Stimulated activated CD4-positive, alpha-beta T cell treated with anti-CD3 and anti-CD28 coated beads, Interleukin-4, amount 100 ng/mL, for 24 hours (primary cell): ENCODE results near the gene UTP11.
A peak's percentile ranks its signal among the peaks of the same experiment; 100 is the strongest.
"Not testable (repeated sequence)": the region's sequence is repeated elsewhere in the genome, so short reads cannot be mapped to it uniquely, and the experiment has no call there.

Experiments used
- DNase-seq: peaks from one replicate; pipeline ENCODE4 v3.0.0-alpha.2; 2020

UTP11 gene, protein sequence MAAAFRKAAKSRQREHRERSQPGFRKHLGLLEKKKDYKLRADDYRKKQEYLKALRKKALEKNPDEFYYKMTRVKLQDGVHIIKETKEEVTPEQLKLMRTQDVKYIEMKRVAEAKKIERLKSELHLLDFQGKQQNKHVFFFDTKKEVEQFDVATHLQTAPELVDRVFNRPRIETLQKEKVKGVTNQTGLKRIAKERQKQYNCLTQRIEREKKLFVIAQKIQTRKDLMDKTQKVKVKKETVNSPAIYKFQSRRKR

DNA sequence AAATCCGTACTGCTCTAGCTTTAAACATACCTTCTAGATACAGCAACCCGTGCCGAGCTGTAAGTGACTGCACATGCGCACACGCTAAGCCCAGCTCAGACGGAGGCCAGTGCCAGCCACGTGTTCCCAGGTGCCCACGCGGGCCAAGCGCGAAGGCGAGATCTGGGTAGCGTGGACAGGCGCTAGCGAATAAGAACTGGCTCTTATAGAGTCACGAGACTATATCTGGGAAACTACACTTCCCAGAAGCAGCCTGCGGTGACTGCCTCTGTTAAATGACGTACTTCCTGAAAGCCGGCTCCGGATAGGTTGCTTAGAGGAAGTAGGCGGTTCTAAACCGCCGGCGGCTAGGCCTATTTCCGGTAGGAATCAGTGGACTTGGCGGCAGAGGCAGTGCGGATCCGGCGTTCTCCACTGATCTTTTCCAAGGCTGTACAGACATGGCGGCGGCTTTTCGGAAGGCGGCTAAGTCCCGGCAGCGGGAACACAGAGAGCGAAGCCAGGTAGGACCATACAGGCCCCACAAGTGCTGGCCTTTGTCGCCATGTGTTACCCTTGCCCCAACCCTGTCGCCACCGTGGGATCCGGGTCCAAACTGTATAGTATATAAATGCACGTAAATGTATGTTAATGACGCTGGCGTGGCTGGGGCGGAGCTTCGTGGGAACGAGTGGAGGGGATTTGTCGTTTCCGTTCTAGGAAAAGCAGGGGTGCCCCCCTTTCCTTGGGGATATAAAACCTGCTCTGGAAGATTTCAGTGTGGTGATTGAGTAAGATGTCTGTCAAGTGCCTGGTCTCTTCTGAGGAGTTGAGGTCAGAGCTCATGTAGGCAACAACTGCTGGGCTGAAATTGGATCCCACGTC lies at the start of gene UTP11:
Gene UTP11, plus strand, starts transcription at position 372 of the 864 bp plus-strand sequence. Its CDS starts 69 bp downstream, at position 441.
- peak; percentile 91 for DNase-seq

DNA sequence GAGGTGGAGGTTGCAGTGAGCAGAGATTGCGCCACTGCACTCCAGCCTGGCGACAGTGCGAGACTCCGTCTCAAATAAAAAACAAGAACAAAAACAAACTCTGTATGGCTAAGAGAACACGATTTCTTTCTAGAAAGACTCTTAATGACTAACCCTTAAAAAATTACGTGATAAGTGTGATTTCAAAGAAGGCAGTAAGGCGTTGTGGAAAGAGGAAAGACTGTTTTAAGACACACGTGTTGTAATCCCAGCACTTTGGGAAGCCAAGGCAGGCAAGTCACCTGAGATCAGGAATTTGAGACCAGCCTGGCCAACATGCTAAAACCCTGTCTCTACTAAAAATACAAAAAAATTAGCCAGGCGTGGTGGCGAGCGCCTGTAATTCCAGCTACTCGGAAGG lies 48.4 kb upstream of the UTP11 start:
- not testable (repeated sequence) for DNase-seq

DNA sequence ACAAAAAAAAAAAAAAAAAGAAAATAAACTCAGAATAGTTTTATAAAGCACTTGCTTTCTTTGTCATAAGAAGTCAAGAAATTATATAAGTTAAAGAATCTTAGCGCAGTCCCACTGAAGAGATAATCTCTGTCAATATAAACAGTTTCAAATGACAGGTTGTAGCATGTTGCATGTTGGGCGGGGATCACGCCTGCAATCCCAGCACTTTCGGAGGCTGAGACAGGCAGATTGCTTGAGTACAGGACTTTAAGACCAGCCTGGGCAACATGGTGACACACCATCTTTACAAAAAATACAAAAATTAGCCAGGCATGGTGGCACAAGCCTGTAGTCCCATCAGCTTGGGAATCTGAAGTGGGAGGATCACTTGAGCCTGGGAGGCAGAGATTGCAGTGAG lies 47.2 kb upstream of the UTP11 start:
- no peak for DNase-seq

DNA sequence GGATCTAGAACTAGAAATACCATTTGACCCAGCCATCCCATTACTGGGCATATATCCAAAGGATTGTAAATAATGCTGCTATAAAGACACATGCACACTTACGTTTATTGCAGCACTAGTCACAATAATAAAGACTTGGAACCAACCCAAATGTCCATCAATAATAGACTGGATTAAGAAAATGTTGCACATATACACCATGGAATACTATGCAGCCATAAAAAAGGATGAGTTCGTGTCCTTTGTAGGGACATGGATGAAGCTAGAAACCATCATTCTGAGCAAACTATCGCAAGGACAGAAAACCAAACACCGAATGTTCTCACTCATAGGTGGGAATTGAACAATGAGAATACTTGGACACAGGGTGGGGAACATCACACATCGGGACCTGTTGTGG lies 38.9 kb upstream of the UTP11 start:
- not testable (repeated sequence) for DNase-seq

DNA sequence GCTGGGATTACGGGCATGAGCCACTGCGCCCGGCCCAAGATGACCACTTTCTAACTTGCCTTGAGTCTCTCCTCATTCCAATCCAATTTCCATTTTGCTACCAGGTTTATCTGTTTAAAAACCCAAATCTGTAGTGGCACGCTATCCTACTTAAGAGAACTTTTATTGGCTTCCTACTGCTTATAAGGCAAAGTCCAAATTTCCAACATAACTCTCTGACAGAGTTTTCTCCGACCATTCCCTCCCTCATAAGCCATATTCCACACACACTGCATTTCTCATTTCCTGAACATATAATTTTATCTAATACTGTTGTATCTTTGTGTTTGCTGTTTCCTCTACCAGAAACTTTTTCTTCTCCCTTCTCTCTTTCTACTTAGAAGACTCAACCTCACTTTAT lies 38.0 kb upstream of the UTP11 start:
- no peak for DNase-seq

DNA sequence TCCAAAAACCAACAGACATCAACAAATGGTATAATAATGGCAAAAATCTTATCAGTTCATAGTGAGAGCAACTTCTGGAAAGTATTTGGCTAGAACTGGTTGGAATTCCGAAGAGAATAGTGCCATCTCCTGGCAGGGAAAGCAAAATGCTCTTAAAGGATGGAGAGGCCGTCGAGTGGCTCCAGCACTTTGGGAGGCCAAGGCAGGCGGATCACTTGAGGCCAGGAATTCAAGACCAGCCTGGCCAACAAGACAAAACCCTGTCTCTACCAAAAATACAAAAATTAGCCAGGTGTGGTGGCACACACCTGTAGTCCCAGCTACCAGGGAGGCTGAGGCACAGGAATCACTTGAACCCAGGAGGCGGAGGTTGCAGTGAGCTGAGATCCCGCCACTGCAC lies 37.5 kb upstream of the UTP11 start:
- DNase-seq = not testable (repeated sequence)

DNA sequence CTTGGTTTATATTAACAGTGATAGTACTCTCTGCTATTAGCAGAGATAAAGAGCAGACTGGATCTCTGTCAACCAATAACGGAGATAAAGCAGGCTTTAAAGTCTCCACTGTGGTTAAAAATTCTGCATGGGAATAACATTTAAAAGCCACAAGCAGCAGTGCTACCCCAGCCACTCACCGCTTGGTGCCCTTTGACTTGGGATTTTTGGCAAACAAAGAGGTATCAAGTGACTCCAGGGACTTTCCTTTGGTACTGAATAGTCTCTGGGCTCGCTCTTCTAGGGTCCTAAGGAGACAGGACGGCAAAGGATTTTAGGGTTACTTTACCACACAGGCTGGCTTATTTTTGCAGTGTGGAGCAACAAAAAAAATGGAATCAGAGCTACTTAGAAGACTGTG lies 34.0 kb upstream of the UTP11 start:
- DNase-seq = no peak

DNA sequence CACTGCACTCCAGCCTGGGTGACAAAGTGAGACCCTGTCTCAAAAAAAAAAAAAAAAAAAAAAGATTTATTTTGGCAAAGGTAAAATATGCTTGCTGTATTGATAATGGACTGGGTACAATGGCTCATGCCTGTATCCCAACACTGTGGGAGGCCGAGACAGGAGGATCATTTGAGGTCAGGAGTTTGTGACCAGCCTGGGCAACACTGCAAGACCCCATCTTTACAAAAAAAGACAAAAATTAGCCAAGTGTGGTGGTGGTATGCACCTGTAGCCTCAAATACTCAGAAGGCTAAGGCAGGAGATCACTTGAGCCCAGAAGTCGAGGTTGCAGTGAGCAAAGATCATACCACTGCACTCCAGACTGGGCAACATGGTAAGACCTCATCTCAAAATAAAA lies 29.0 kb upstream of the UTP11 start:
- no peak for DNase-seq

DNA sequence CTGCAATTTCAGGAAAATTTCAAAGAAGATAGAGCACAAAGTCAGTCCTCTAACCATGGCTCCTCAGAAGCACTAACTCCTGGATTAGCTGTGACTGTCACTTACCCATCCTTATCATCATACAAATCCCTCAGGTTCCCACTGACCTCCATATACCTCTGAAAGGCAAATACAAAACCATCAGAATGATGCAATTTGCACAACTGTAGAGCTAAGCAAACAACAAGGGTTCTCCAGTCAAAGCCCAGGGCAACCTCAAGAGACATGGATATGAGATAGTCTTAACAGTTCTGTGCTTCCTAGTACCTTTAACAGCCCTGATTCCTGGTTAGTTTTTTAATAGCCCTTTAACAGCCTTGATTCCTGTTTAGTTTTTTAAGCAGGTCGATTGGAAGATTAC lies 24.9 kb upstream of the UTP11 start:
- no peak for DNase-seq

DNA sequence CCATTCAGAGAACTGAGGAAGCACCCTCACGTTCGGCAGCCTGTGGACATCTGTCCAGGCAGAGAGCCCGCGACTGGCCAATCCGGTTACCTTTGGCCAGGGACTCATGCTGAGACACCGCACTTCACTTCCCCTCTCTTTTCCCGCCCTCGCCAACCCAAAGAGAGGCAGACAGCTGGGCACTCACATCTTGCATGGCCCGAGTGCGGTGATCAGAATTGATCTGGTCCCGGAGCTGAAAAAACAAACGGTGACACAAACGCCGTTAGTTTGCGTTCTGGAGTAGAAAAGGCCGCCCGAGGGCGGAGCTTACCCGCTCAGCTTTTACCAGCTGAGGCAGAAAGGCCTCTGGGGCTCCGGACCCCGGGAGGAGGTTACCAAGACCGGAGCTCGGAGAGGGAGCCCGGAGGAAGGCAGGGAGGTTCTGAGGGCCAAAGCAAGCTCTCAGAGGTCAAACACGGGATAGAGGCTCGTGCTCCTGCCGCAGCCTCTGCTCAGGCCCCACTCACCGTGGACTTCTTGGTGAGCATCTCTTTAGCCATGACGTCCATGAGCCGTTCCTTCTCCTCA lies 23.1 kb upstream of the UTP11 start:
- DNase-seq = peak; percentile 48

DNA sequence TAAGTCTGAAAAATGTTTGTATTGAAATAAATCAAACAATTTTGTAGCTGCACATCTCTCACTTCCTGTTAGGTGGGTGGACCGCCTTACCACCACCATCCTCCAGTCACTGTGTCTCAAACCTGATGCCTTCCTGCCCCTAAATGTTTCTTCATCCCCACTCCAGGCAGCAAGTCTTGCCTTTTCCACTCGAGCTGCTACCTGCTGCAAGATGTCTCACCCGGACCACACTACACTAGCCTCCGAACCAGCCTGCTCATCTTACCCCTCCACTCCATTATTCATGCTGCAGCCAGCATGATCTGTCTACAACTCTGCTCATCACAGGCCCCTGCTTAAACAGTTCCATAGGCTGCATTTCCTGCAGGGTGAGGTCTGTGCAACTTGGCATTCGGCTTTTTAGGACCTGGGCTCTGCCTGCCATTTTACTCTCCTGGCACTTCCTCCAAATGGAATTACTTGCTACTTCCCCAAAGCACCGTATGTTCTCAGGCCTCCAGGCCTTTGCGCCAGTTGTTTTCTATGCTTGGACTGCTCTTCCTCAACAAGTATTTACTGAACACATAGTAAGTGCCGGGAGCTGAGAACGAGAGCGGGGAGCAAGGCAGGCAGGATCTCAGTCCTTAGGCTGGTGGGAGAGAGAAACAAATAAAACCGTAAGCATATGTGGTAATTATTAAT lies 17.5 kb upstream of the UTP11 start:
- DNase-seq = no peak

DNA sequence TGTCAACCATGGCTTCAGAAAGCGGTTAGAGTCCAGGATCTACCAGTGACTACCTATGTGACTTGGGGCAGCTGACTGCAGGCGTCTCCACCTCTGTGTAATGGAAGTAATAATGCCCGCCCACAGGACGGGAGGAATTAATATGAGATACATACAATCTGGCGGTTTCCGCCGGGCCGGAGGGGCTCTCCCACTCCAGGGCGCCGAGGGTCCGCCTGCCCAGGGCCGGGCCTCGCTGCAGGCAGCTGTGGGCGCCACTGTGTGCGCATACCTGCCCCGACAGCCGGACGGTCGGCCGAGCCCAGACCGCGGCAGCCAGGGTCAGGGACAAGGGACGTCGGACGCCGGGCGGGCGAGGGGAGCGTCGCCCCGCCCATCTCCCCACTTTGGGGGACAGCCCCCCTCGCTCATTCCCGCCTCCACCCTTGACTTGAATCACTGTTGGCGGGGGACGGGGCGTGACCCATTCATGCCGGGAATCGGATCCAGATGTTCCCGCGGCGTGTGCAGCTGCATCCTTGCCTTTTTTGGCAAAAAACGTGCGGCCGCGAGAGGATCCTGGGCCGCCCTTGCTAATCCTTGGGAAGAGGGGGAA lies 16.7 kb upstream of the UTP11 start:
- DNase-seq = peak; percentile 54

DNA sequence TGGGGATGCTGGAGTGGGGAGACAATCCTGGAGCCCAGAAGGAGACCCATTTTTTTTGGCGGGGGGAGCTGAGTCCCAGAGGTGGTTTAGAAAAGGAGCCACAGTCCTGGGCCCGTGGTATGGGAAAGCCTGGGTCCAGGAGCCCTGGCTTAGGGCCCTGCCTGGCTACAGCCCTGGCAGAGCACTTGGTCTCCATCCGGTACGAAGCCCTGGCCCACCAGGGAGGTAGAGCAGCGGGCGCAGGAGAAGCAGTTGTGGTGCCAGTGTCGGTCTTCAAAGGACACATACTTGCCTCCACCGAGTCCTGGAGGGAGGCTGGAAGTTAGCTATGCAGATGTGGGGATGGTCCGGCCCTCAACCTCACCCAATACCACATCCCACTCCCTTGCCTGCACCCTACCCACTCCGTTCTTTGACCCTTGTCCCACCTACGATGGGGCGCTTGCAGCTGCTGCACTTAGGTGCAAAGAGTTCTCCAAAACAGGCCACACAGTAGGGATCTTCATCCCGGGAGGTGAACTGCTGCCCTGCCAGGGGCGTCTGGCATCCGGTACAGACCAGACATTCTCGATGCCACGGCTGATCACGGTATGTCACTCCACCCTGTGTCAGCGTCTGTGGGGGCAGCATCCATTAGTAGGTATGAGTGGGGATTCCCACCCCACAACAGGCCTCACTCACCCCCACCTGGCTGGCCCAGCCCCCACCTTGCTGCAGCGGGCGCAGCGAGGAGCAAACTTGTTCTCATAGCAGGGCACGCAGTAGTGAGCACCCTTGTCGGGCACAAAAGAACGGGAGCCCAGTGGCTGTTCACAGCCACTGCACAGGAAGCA lies 15.1 kb upstream of the UTP11 start:
- no peak for DNase-seq

DNA sequence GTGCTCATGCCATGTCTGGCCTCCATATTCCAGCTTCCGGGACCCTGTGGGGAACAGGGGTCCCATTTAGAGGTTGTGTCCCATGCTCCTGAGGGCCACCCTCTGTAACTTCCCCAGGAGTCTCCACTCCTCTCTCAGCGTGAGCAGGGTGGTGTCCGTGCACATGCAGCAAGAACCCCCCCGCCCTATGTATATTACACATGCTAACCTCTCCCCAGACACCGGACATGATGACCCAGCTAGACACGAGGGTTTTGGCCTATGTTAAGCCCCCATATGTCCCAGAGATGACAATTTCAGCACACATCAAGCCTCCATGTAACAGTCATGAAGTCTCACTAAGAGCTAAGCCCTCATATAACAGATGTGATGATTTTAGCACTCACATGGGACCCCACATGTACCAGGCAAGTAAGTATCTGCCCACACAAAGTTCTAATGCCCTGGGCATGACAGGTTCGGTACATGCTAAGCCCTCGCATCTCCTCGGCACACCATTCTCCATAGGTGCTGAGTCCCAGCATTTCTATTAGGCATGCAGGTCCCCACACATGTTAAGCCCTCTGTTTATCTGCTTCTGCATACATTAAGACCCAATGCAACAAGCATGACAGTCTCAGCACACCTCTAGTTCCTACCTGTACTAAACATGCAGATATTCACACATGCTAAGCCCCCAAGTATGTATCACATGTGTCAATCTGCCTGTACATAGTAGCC lies 14.3 kb upstream of the UTP11 start:
- no peak for DNase-seq

DNA sequence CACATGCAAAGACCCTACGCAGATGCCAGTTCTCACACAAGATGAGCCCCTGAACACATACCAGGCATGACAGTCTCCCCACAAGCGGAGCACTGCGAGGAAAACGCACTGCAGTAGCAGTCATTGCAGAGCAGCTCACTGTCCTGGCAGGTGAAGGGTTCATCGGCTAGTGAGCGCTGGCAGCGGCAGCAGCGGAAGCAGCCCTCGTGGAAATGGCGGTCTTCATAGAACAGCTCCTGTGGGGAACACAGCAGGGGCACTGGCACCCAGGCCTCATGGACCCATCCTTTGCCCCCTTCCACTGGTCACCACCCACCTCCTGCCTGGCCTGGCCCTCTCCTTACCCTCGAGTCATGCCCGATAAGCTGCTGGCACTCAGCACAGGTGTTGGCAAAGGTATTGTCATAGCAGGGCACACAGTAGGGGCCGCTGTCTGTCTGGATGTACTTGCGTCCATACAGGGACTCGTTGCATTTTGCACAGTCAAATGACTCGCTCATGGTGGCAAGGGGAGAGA lies 13.6 kb upstream of the UTP11 start:
- no peak for DNase-seq

DNA sequence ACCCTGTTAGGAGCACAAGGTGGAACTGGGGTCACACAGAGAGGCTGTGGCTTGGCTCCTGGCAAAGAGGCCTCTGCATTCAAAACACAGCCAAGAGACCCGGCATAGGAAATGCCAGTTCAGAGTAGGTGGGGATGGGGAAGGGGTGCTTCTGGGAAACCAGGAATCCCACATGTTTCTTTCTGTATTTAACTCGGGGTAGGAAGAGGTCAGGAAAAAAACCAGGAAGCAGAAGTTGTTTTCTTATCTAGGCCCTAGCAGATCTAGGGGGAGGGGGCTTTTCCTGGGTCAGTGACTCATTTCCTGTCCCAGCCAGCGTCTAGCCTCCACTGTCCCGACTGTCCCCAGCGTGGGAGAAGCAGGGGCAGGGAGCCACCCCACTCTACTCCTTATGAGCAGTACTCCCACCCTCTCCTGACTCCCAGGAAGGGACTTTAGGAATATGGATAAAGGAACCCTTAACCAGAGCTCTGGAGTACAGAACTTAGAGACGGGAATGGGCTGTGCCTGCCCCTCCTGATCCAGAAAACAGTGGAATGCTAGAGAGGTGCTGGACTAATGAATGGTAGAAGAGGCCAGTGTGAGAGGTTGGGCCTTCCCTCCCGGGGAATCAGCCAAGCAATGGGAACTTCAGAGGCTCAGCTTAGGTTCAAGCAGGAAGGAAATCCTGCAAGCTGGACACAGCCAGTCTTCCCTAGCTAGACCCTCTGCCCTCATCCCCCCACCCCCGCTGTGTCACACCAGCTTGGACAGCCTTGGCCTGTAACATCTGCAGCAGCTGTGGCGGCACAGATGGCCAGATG lies 12.9 kb upstream of the UTP11 start:
- no peak for DNase-seq

DNA sequence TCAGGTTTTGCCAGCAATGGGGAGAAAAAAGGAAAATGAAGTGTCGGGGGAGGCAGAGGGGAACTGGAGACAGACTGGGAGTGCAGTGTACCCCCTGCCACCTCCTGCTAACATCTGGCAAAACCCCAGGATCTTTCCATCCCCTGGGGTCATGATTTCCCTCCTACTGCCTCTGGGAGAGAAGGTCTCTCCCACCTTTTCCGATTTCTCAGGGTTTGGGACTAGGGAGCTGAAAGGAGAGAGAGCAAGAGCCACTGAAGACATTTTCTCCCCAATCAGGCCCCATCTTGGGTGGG lies 12.4 kb upstream of the UTP11 start:
- no peak for DNase-seq

DNA sequence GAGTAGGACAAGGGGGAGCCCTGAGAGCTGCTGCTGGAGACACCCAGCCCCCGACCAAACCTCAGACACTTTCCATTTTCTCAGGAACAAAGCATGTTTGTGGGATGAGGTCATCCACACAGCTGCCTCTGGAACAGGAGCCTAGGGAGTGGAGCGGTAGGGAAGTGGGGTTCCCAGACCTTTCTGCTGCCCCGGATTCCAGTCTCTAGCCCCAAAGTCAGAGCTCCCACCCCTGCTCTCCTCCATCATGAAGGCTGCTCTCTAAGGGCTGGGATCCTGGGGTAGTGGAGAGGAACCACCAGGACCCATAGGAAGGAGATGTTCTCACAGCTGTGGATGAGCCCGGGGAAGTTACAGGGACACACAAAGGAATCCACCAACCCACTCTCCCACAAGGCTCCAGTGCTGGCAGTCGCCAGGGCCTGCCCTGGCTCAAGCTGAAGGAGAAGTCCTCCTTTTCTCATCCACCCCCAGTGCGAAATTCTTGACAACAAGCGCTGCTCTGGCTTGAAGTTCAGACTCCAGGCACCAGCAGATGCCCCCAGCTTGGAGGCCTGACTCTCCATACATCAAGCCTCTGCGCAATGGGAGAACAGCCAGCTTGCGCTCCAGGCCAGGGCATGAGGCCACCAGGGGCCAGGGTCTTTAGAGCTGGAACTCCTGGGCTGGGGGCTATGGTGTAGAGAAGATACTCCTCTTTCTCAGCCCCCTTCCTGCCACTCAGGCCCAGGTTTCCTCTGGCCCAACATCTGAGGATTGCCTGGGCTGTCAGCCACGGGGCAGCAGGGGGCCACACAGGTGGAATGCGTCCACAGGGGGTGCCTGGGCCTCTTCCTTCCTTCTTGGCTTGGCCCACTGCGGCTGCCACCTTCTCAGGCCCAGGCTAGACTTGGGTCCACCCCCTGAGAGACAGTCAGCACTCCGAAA lies 11.7 kb upstream of the UTP11 start:
- DNase-seq = no peak
